ENCODE data around the gene EPHB6. TPM values are rescaled to one million over a fixed set of nuclear protein-coding genes. Genes with fewer than 3 reads are reported as not detected.

EPHB6 gene
- total RNA-seq, 2 experiments from 2014 or later, result 22.1 to 22.8 TPM

- CTCF ChIA-PET, result interaction anchor here (1.0 to 2.7 kb wide), 9 partner anchors 9 to 235 kb away, joined by 3 to 21 read pairs (median 6); partner anchors contain the start of gene EPHB6
- H3K4me1 Mint-ChIP-seq (ENCODE audit: low read depth), result peaks cover 2% of the 10 kb centered on the region
- intact Hi-C loops (cut with micrococcal nuclease), result loop anchor here (2.0 kb wide), 1 partner anchor 234 kb away; no protein-coding TSS in a partner anchor
- H3K27me3 Mint-ChIP-seq (ENCODE audit: low read depth), result no peaks in the 10 kb centered on the region
- DNase-seq, result no peak
- no peak overlapping the region for H3K4me3 Mint-ChIP-seq
- H3K36me3 Mint-ChIP-seq (ENCODE audit: low read depth), result peaks cover 9% of the 10 kb centered on the region
- no peak overlapping the region for H3K27ac Mint-ChIP-seq
- H3K9me3 Mint-ChIP-seq, result no peaks in the 10 kb centered on the region
Observed at GRCh38 chr7:142867097-142867378, 12.2 kb downstream of the EPHB6 start.

GRCh38 chr7:142867398-142868187, 12.7 kb downstream of the EPHB6 start:
- DNase-seq, result no peak
- no peaks in the 10 kb centered on the region for H3K27me3 Mint-ChIP-seq (ENCODE audit: low read depth)
- peaks cover 7% of the 10 kb centered on the region for H3K36me3 Mint-ChIP-seq (ENCODE audit: low read depth)
- CTCF ChIA-PET, result interaction anchor here (1.0 to 2.2 kb wide), 3 partner anchors 14 to 235 kb away, joined by 3 to 21 read pairs (median 9); no protein-coding TSS in a partner anchor
- H3K4me1 Mint-ChIP-seq (ENCODE audit: low read depth), result peaks cover 2% of the 10 kb centered on the region
- intact Hi-C loops (cut with micrococcal nuclease), result loop anchor here (2.0 kb wide), 1 partner anchor 235 kb away; no protein-coding TSS in a partner anchor
- H3K4me3 Mint-ChIP-seq, result no peak overlapping the region
- no peaks in the 10 kb centered on the region for H3K9me3 Mint-ChIP-seq
- no peak overlapping the region for H3K27ac Mint-ChIP-seq

- no peak for DNase-seq
- Mint-ChIP-seq H3K27me3 (ENCODE audit: low read depth) (no peaks in the 10 kb centered on the region), H3K9me3 (no peaks in the 10 kb centered on the region), H3K4me3 (no peak overlapping the region), H3K27ac (no peak overlapping the region), H3K36me3 (ENCODE audit: low read depth) (peaks cover 7% of the 10 kb centered on the region), H3K4me1 (ENCODE audit: low read depth) (peaks cover 2% of the 10 kb centered on the region)
- intact Hi-C loops (cut with micrococcal nuclease), result no loop called here
- CTCF ChIA-PET, result no interaction called here
Observed at GRCh38 chr7:142868188-142868985, 13.5 kb downstream of the EPHB6 start.

GRCh38 chr7:142868986-142869415, 14.1 kb downstream of the EPHB6 start:
- Mint-ChIP-seq H3K4me1 (ENCODE audit: low read depth) (peaks cover 2% of the 10 kb centered on the region), H3K4me3 (no peak overlapping the region), H3K27me3 (ENCODE audit: low read depth) (no peaks in the 10 kb centered on the region), H3K9me3 (no peaks in the 10 kb centered on the region), H3K36me3 (ENCODE audit: low read depth) (peaks cover 7% of the 10 kb centered on the region), H3K27ac (no peak overlapping the region)
- intact Hi-C loops (cut with micrococcal nuclease), result no loop called here
- no peak for DNase-seq
- CTCF ChIA-PET, result interaction anchor here (0.6 to 2.2 kb wide), 2 partner anchors 13 to 414 kb away, joined by 3 to 9 read pairs; no protein-coding TSS in a partner anchor

- Mint-ChIP-seq H3K4me3 (no peak overlapping the region), H3K36me3 (ENCODE audit: low read depth) (peaks cover 7% of the 10 kb centered on the region), H3K9me3 (no peaks in the 10 kb centered on the region), H3K27me3 (ENCODE audit: low read depth) (no peaks in the 10 kb centered on the region), H3K27ac (no peak overlapping the region), H3K4me1 (ENCODE audit: low read depth) (peaks cover 2% of the 10 kb centered on the region)
- CTCF ChIA-PET, result interaction anchor here (0.6 to 2.2 kb wide), 2 partner anchors 12 to 413 kb away, joined by 3 to 9 read pairs; no protein-coding TSS in a partner anchor
- intact Hi-C loops (cut with micrococcal nuclease), result no loop called here
- DNase-seq, result no peak
Observed at GRCh38 chr7:142869434-142869833, 14.6 kb downstream of the EPHB6 start.

- CTCF ChIA-PET, result interaction anchor here (1.2 to 2.2 kb wide), 2 partner anchors 9 to 11 kb away, joined by 3 to 9 read pairs; no protein-coding TSS in a partner anchor
Observed at GRCh38 chr7:142870147-142870559, 15.3 kb downstream of the EPHB6 start.

GRCh38 chr7:142870566-142871259, 15.8 kb downstream of the EPHB6 start:
- peaks cover 7% of the 10 kb centered on the region for H3K36me3 Mint-ChIP-seq (ENCODE audit: low read depth)
- no peak for DNase-seq
- no peaks in the 10 kb centered on the region for H3K27me3 Mint-ChIP-seq (ENCODE audit: low read depth)
- H3K4me3 Mint-ChIP-seq, result no peak overlapping the region
- H3K9me3 Mint-ChIP-seq, result no peaks in the 10 kb centered on the region
- H3K4me1 Mint-ChIP-seq (ENCODE audit: low read depth), result peaks cover 2% of the 10 kb centered on the region
- no peak overlapping the region for H3K27ac Mint-ChIP-seq
- CTCF ChIA-PET, result interaction anchor here (1.2 to 2.2 kb wide), 3 partner anchors 9 to 35 kb away, joined by 3 to 9 read pairs (median 3); no protein-coding TSS in a partner anchor
- intact Hi-C loops (cut with micrococcal nuclease), result no loop called here

More at GRCh38 chr7:142870147-142870559, 15.3 kb downstream of the EPHB6 start:
- Mint-ChIP-seq H3K27ac (no peak overlapping the region), H3K27me3 (ENCODE audit: low read depth) (no peaks in the 10 kb centered on the region), H3K9me3 (no peaks in the 10 kb centered on the region), H3K4me1 (ENCODE audit: low read depth) (peaks cover 2% of the 10 kb centered on the region), H3K4me3 (no peak overlapping the region), H3K36me3 (ENCODE audit: low read depth) (peaks cover 7% of the 10 kb centered on the region)
- no peak for DNase-seq
- intact Hi-C loops (cut with micrococcal nuclease), result no loop called here

- H3K4me1 Mint-ChIP-seq (ENCODE audit: low read depth), result no peaks in the 10 kb centered on the region
- H3K27ac Mint-ChIP-seq, result no peak overlapping the region
- CTCF ChIA-PET, result interaction anchor here (1.0 to 1.3 kb wide), 4 partner anchors 8 to 344 kb away, joined by 3 read pairs; no protein-coding TSS in a partner anchor
- intact Hi-C loops (cut with micrococcal nuclease), result no loop called here
- no peaks in the 10 kb centered on the region for H3K9me3 Mint-ChIP-seq
- no peak for DNase-seq
- peaks cover 5% of the 10 kb centered on the region for H3K36me3 Mint-ChIP-seq (ENCODE audit: low read depth)
- no peak overlapping the region for H3K4me3 Mint-ChIP-seq
- H3K27me3 Mint-ChIP-seq (ENCODE audit: low read depth), result no peaks in the 10 kb centered on the region
Observed at GRCh38 chr7:142871260-142872105, 16.6 kb downstream of the EPHB6 start.

GRCh38 chr7:142872106-142872675, 17.3 kb downstream of the EPHB6 start:
- peaks cover 5% of the 10 kb centered on the region for H3K36me3 Mint-ChIP-seq (ENCODE audit: low read depth)
- CTCF ChIA-PET, result interaction anchor here (0.9 to 2.1 kb wide), 6 partner anchors 9 to 533 kb away, joined by 3 to 7 read pairs (median 4); no protein-coding TSS in a partner anchor
- H3K4me3 Mint-ChIP-seq, result no peak overlapping the region
- DNase-seq, result no peak
- no peaks in the 10 kb centered on the region for H3K4me1 Mint-ChIP-seq (ENCODE audit: low read depth)
- no peaks in the 10 kb centered on the region for H3K27me3 Mint-ChIP-seq (ENCODE audit: low read depth)
- H3K27ac Mint-ChIP-seq, result no peak overlapping the region
- H3K9me3 Mint-ChIP-seq, result no peaks in the 10 kb centered on the region
- intact Hi-C loops (cut with micrococcal nuclease), result no loop called here

GRCh38 chr7:142873281-142873784, 18.5 kb downstream of the EPHB6 start:
- peak; percentile 42 for DNase-seq
- CTCF ChIA-PET, result interaction anchor here (0.6 to 2.1 kb wide), 21 partner anchors 9 to 608 kb away, joined by 3 to 7 read pairs (median 3); no protein-coding TSS in a partner anchor
- Mint-ChIP-seq H3K36me3 (ENCODE audit: low read depth) (peaks cover 5% of the 10 kb centered on the region), H3K27ac (no peak overlapping the region), H3K4me3 (no peak overlapping the region), H3K4me1 (ENCODE audit: low read depth) (no peaks in the 10 kb centered on the region), H3K9me3 (no peaks in the 10 kb centered on the region), H3K27me3 (ENCODE audit: low read depth) (no peaks in the 10 kb centered on the region)
- intact Hi-C loops (cut with micrococcal nuclease), result no loop called here

- H3K36me3 Mint-ChIP-seq (ENCODE audit: low read depth), result peaks cover 5% of the 10 kb centered on the region
- no peak overlapping the region for H3K4me3 Mint-ChIP-seq
- H3K27me3 Mint-ChIP-seq (ENCODE audit: low read depth), result no peaks in the 10 kb centered on the region
- H3K4me1 Mint-ChIP-seq (ENCODE audit: low read depth), result no peaks in the 10 kb centered on the region
- no peak for DNase-seq
- intact Hi-C loops (cut with micrococcal nuclease), result no loop called here
- CTCF ChIA-PET, result interaction anchor here (0.8 to 2.1 kb wide), 9 partner anchors 27 to 570 kb away, joined by 3 to 7 read pairs (median 3); no protein-coding TSS in a partner anchor
- no peaks in the 10 kb centered on the region for H3K9me3 Mint-ChIP-seq
- no peak overlapping the region for H3K27ac Mint-ChIP-seq
Observed at GRCh38 chr7:142873871-142874270, 19.0 kb downstream of the EPHB6 start.

Data from activated naive CD4-positive, alpha-beta T cell treated with anti-CD3 and anti-CD28 coated beads for 36 hours (primary cell).